Lung (tissue), 12 donors: ENCODE results near the gene EHBP1. TPM values are rescaled to one million over a fixed set of nuclear protein-coding genes. Genes with fewer than 3 reads are reported as not detected.

ENCODE experiments used
- ATAC-seq: fragments of 200-7000 bp; cut with Tn5 transposase; one replicate; pipeline ENCODE4 v1.9.1; 2020; ENCODE audit warnings: moderate number of reproducible peaks; ENCODE audit not compliant: insufficient read depth, low FRiP score
- DNase-seq, 3 donors: peaks; one replicate each; pipeline ENCODE4 v3.0.0-alpha.2; 2013 to 2017
- H3K27ac ChIP-seq, 2 donors: one replicate each; pipeline ENCODE4 v1.5.1; 2013; ENCODE audit warnings: mild to moderate bottlenecking in 2 of 2, moderate library complexity in 2 of 2, control low read depth in 1 of 2, inconsistent platforms in 1 of 2, low read depth in 1 of 2, low read length in 1 of 2
- H3K27me3 ChIP-seq, 3 donors: one replicate each; pipeline ENCODE4 v1.5.1; 2013; ENCODE audit warnings: low read length in 2 of 3; ENCODE audit not compliant: control insufficient read depth in 3 of 3, insufficient read depth in 3 of 3
- H3K36me3 ChIP-seq, 4 donors: one replicate each; pipeline ENCODE4 v1.5.1; 2013; ENCODE audit warnings: low read length in 4 of 4, mild to moderate bottlenecking in 1 of 4, moderate library complexity in 1 of 4; ENCODE audit not compliant: control insufficient read depth in 4 of 4, insufficient read depth in 4 of 4
- H3K4me1 ChIP-seq, 5 donors: one replicate each; pipeline ENCODE4 v1.5.1; 2013; ENCODE audit warnings: low read length in 5 of 5, mild to moderate bottlenecking in 2 of 5, moderate library complexity in 1 of 5; ENCODE audit not compliant: control insufficient read depth in 5 of 5, insufficient read depth in 5 of 5
- H3K4me3 ChIP-seq: one replicate; pipeline ENCODE4 v1.5.1; 2013; ENCODE audit warnings: mild to moderate bottlenecking, control low read depth, moderate library complexity
- H3K9ac ChIP-seq, 2 donors: one replicate each; pipeline ENCODE4 v1.5.1; 2013; ENCODE audit warnings: low read length in 2 of 2, control low read depth in 1 of 2; ENCODE audit not compliant: insufficient read depth in 1 of 2
- H3K9me3 ChIP-seq, 4 donors: one replicate each; pipeline ENCODE4 v1.5.1; 2013; ENCODE audit warnings: low read length in 3 of 4, mild to moderate bottlenecking in 1 of 4, moderate library complexity in 1 of 4; ENCODE audit not compliant: control insufficient read depth in 4 of 4, insufficient read depth in 3 of 4
- CTCF ChIP-seq: IDR thresholded peaks from 2 replicates; pipeline ENCODE4 v1.5.1; 2012; ENCODE audit warnings: mild to moderate bottlenecking; ENCODE audit errors: control extremely low read depth, extremely low read depth
- WGBS, 2 donors: extraction: QIAGEN DNeasy Blood & Tissue Kit; methylation state at CpG; one replicate each; pipeline ENCODE4 v1.1.7; 2013; 5-methylcytosine and 5-hydroxymethylcytosine counted together
- polyA plus RNA-seq, 2 donors: library from polyadenylated mRNA; stranded (reverse); fragments of 200-250 nt; gene quantifications; one replicate each; pipeline ENCODE4 v1.2.1, GENCODE V29; 2013
- total RNA-seq, 2 donors: library from RNA; depleted of rRNA in 1 of 2; stranded (reverse); fragments of >200 nt in 1 of 2; gene quantifications; one replicate each; pipeline ENCODE4 v1.2.1, GENCODE V29; 2014 to 2021
- donor health status: control.
- donor health status: control.
- donor health status: Bipolar disorder and iron deficiency.
- donor health status: healthy.
- donor health status: DM: yes; HTN: yes; CAD: no.

Gene EHBP1
- total and polyA plus RNA-seq, 4 donors, result 7.9 to 83.2 (median 22.7) TPM

GRCh38 chr2:62913311-62913710, 207.8 kb downstream of the EHBP1 start:
- no peak for TF ChIP-seq CTCF
- Histone ChIP-seq H3K4me3 (no peak overlapping the region), H3K36me3 (no peaks in the 10 kb centered on the region), H3K9me3 (no peaks in the 10 kb centered on the region), H3K27me3 (no peaks in the 10 kb centered on the region), H3K4me1 (no peaks in the 10 kb centered on the region), H3K9ac (no peak overlapping the region), H3K27ac (no peak overlapping the region)
- ATAC-seq, result no peak
- no peak for DNase-seq

GRCh38 chr2:62919041-62919440, 213.5 kb downstream of the EHBP1 start:
- H3K9ac ChIP-seq, result no peak overlapping the region
- WGBS, 2 donors, result 88 to 94% methylated on average over 2 of the region's 2 CpGs
- H3K36me3 ChIP-seq, result peaks cover 4 to 19% (median 8%) of the 10 kb centered on the region in 4 donors
- no peak for DNase-seq
- TF ChIP-seq CTCF, result no peak
- ATAC-seq, result no peak
- H3K27me3 ChIP-seq, result no peaks in the 10 kb centered on the region
- H3K4me1 ChIP-seq, result peaks cover 0 to 2% (median 0%) of the 10 kb centered on the region in 5 donors
- no peak overlapping the region for H3K27ac ChIP-seq
- H3K4me3 ChIP-seq, result no peak overlapping the region
- H3K9me3 ChIP-seq, result peaks cover 0 to 8% (median 3%) of the 10 kb centered on the region in 4 donors

- Histone ChIP-seq H3K27ac (no peak overlapping the region), H3K9me3 (peaks cover 0 to 12% (median 3%) of the 10 kb centered on the region in 4 donors), H3K4me3 (no peak overlapping the region), H3K4me1 (peaks cover 0 to 2% (median 0%) of the 10 kb centered on the region in 5 donors), H3K36me3 (peaks cover 4 to 20% (median 8%) of the 10 kb centered on the region in 4 donors), H3K27me3 (no peaks in the 10 kb centered on the region), H3K9ac (no peak overlapping the region)
- ATAC-seq, result no peak
- no peak for DNase-seq
- TF ChIP-seq CTCF, result no peak
Observed at GRCh38 chr2:62920070-62920469, 214.6 kb downstream of the EHBP1 start.

- ATAC-seq, result no peak
Observed at GRCh38 chr2:62923242-62923641, 217.7 kb downstream of the EHBP1 start.

More at GRCh38 chr2:62923242-62923641, 217.7 kb downstream of the EHBP1 start:
- H3K9me3 ChIP-seq, result peaks cover 0 to 12% (median 3%) of the 10 kb centered on the region in 4 donors
- no peak for DNase-seq
- H3K36me3 ChIP-seq, result peaks cover 4 to 20% (median 8%) of the 10 kb centered on the region in 4 donors
- H3K4me1 ChIP-seq, result peaks cover 0 to 2% (median 0%) of the 10 kb centered on the region in 5 donors
- H3K4me3 ChIP-seq, result no peak overlapping the region
- H3K27ac ChIP-seq, result no peak overlapping the region
- H3K9ac ChIP-seq, result no peak overlapping the region
- TF ChIP-seq CTCF, result no peak
- H3K27me3 ChIP-seq, result no peaks in the 10 kb centered on the region
